H1 (cell line): ENCODE data around the gene CAPZB. TPM values are rescaled to one million over a fixed set of nuclear protein-coding genes. Genes with fewer than 3 reads are reported as not detected.
A peak's percentile ranks its signal among the peaks of the same experiment; 100 is the strongest.

Experiments
- CTCF ChIA-PET: fragments of 300-600 bp; sonication (Branson Sonifier 250); formaldehyde crosslinking; loops from one replicate; lab custom pipeline; 2021; ENCODE audit not compliant: partially characterized antibody; lab: Charles Lee
- POLR2A ChIA-PET: fragments of 300-600 bp; sonication (Branson Sonifier 250); formaldehyde crosslinking; loops from one replicate; lab custom pipeline; 2021; ENCODE audit warnings: inconsistent platforms; ENCODE audit not compliant: partially characterized antibody; lab: Charles Lee
- DNase-seq, 2 experiments: peaks; one replicate each; pipeline versions ENCODE4 v3.0.0 to v3.0.0-alpha.2; 2010 to 2022; ENCODE audit warnings: low spot score in 2 of 2, low read depth in 1 of 2, mixed read lengths in 1 of 2
- FAIRE-seq: peaks from 2 replicates; lab custom pipeline; 2011; peaks lifted over from hg19 to GRCh38; lab: Jason Lieb, UNC
- H2AFZ ChIP-seq: 2 replicates; pipeline ENCODE4 v1.8.1; 2012; ENCODE audit warnings: low read length, inconsistent platforms
- H2AK5ac ChIP-seq: 2 replicates; pipeline ENCODE4 v1.6.1; 2013; ENCODE audit warnings: low read depth, low read length
- H2BK120ac ChIP-seq: replicated peaks from 2 replicates; pipeline ENCODE3; 2013; ENCODE audit warnings: low read depth, low read length, inconsistent platforms
- H2BK12ac ChIP-seq: 2 replicates; pipeline ENCODE4 v1.6.1; 2013; ENCODE audit warnings: low read depth, low read length
- H2BK15ac ChIP-seq: 2 replicates; pipeline ENCODE4 v1.6.1; 2013; ENCODE audit warnings: low read length
- H2BK20ac ChIP-seq: 2 replicates; pipeline ENCODE4 v1.6.1; 2013; ENCODE audit warnings: low read length
- H2BK5ac ChIP-seq: 2 replicates; pipeline ENCODE4 v1.6.1; 2013; ENCODE audit warnings: low read depth, low read length
- H3K14ac ChIP-seq: 2 replicates; pipeline ENCODE4 v1.6.1; 2013; ENCODE audit warnings: inconsistent platforms; ENCODE audit not compliant: insufficient read length
- H3K18ac ChIP-seq: 2 replicates; pipeline ENCODE4 v1.6.1; 2013; ENCODE audit warnings: low read length; ENCODE audit errors: extremely low read depth
- H3K23ac ChIP-seq: 2 replicates; pipeline ENCODE4 v1.6.1; 2013; ENCODE audit warnings: inconsistent platforms; ENCODE audit not compliant: insufficient read length
- H3K23me2 ChIP-seq: 2 replicates; pipeline ENCODE4 v1.6.1; 2013; ENCODE audit warnings: low read depth, low read length
- H3K27ac ChIP-seq: 2 replicates; pipeline ENCODE4 v1.6.1; 2011; ENCODE audit warnings: low read depth, low read length, inconsistent platforms
- H3K27me3 ChIP-seq, 4 experiments: replicated peaks in 1 of 4; 1 replicate in 1 of 4; 2 replicates in 3 of 4; pipeline versions ENCODE4 v1.6.1 to v1.8.1; 2011 to 2013; ENCODE audit warnings: low read length in 3 of 4, mild to moderate bottlenecking in 3 of 4, inconsistent platforms in 2 of 4, mixed read lengths in 2 of 4, moderate library complexity in 1 of 4; ENCODE audit not compliant: control insufficient read depth in 3 of 4, insufficient read depth in 3 of 4; ENCODE audit errors: extremely low read depth in 1 of 4
- H3K36me3 ChIP-seq, 4 experiments: 2 replicates each; pipeline versions ENCODE4 v1.6.1 to v1.8.1; 2011 to 2013; ENCODE audit warnings: mild to moderate bottlenecking in 4 of 4, low read length in 3 of 4, moderate library complexity in 2 of 4, control low read depth in 1 of 4, inconsistent platforms in 1 of 4; ENCODE audit not compliant: insufficient read depth in 4 of 4, control insufficient read depth in 2 of 4
- H3K4ac ChIP-seq: replicated peaks from 2 replicates; pipeline ENCODE3; 2013; ENCODE audit warnings: low read length, low read depth, mixed read lengths, inconsistent platforms; ENCODE audit not compliant: insufficient read length
- H3K4me1 ChIP-seq, 4 experiments: replicated peaks in 1 of 4; 1 replicate in 1 of 4; 2 replicates in 3 of 4; pipeline versions ENCODE4 v1.6.1 to v1.8.1; 2011 to 2013; ENCODE audit warnings: low read length in 3 of 4, inconsistent platforms in 2 of 4, mixed read lengths in 1 of 4; ENCODE audit not compliant: insufficient read depth in 4 of 4, control insufficient read depth in 3 of 4
- H3K4me2 ChIP-seq, 2 experiments: 2 replicates each; pipeline versions ENCODE4 v1.6.1 to v1.8.1; 2011 to 2013; ENCODE audit warnings: low read depth in 2 of 2, low read length in 2 of 2, control low read depth in 1 of 2, inconsistent platforms in 1 of 2, mild to moderate bottlenecking in 1 of 2; ENCODE audit not compliant: insufficient read depth in 1 of 2
- H3K4me3 ChIP-seq, 4 experiments: fragments of 200-600, 300-600 bp in 1 of 4; sonication (generic), shearing (Covaris generic), sonication (Bioruptor Twin) in 1 of 4; 2 replicates each; pipeline versions ENCODE4 v1.5.1 to v1.8.1; 2011 to 2016; ENCODE audit warnings: low read length in 4 of 4, low read depth in 3 of 4, control low read depth in 2 of 4, inconsistent platforms in 2 of 4, mild to moderate bottlenecking in 2 of 4, mixed read lengths in 1 of 4, moderate library complexity in 1 of 4; ENCODE audit not compliant: insufficient read depth in 2 of 4; ENCODE audit errors: extremely low read depth in 1 of 4
- H3K56ac ChIP-seq: replicated peaks from 2 replicates; pipeline ENCODE3; 2013; ENCODE audit warnings: low read depth, mild to moderate bottlenecking, mixed read lengths, low read length, inconsistent platforms; ENCODE audit not compliant: insufficient read length
- H3K79me1 ChIP-seq: 2 replicates; pipeline ENCODE4 v1.6.1; 2013; ENCODE audit warnings: low read depth, low read length, control low read depth
- H3K79me2 ChIP-seq, 2 experiments: 2 replicates each; pipeline versions ENCODE4 v1.6.1 to v1.8.1; 2012 to 2013; ENCODE audit warnings: low read length in 2 of 2, mild to moderate bottlenecking in 2 of 2, inconsistent platforms in 1 of 2; ENCODE audit not compliant: insufficient read depth in 2 of 2, control insufficient read depth in 1 of 2
- H3K9ac ChIP-seq, 4 experiments: replicated peaks in 1 of 4; 1 replicate in 1 of 4; 2 replicates in 3 of 4; pipeline versions ENCODE4 v1.6.1 to v1.8.1; 2011 to 2013; ENCODE audit warnings: low read depth in 3 of 4, low read length in 3 of 4, control low read depth in 2 of 4, mild to moderate bottlenecking in 2 of 4, moderate library complexity in 2 of 4, inconsistent platforms in 1 of 4; ENCODE audit errors: extremely low read depth in 1 of 4
- H3K9me3 ChIP-seq, 2 experiments: 2 replicates each; pipeline versions ENCODE4 v1.6.1 to v1.8.1; 2012 to 2013; ENCODE audit warnings: mild to moderate bottlenecking in 2 of 2, moderate library complexity in 2 of 2, control low read depth in 1 of 2, inconsistent platforms in 1 of 2, low read depth in 1 of 2, low read length in 1 of 2, mixed read lengths in 1 of 2; ENCODE audit not compliant: insufficient read depth in 2 of 2
- H4K20me1 ChIP-seq, 2 experiments: replicated peaks in 1 of 2; 2 replicates each; pipeline versions ENCODE3 to v1.8.1; 2011 to 2013; ENCODE audit warnings: inconsistent platforms in 2 of 2, low read length in 2 of 2, mild to moderate bottlenecking in 1 of 2; ENCODE audit not compliant: insufficient read depth in 2 of 2, control insufficient read depth in 1 of 2
- H4K5ac ChIP-seq: 2 replicates; pipeline ENCODE4 v1.6.1; 2013; ENCODE audit warnings: low read length, low read depth, mixed read lengths, inconsistent platforms; ENCODE audit not compliant: insufficient read length
- H4K8ac ChIP-seq: 2 replicates; pipeline ENCODE4 v1.8.0; 2013; ENCODE audit warnings: mild to moderate bottlenecking, moderate library complexity, low read length, inconsistent platforms; ENCODE audit not compliant: insufficient read depth; ENCODE audit errors: extremely low read depth
- H4K91ac ChIP-seq: replicated peaks from 2 replicates; pipeline ENCODE3; 2013; ENCODE audit warnings: low read length, mixed read lengths, inconsistent platforms; ENCODE audit not compliant: insufficient read length
- BRCA1 ChIP-seq: IDR thresholded peaks from 2 replicates; pipeline ENCODE4 v1.6.1; 2012; ENCODE audit warnings: low read depth, low read length, improper control_type of control experiment
- CTBP2 ChIP-seq: IDR thresholded peaks from 2 replicates; pipeline ENCODE4 v1.7.0; 2011; ENCODE audit warnings: borderline replicate concordance, mild to moderate bottlenecking, moderate library complexity, mixed read lengths, low read length; ENCODE audit not compliant: insufficient read depth, insufficient read length
- GABPA ChIP-seq: IDR thresholded peaks from 2 replicates; pipeline ENCODE4 v1.6.1; 2011; ENCODE audit warnings: mild to moderate bottlenecking, low read length, moderate library complexity, borderline replicate concordance; ENCODE audit not compliant: insufficient read depth
- JUN ChIP-seq: IDR thresholded peaks from 2 replicates; pipeline ENCODE4 v1.6.1; 2011; ENCODE audit warnings: low read depth, mild to moderate bottlenecking, improper control_type of control experiment, low read length
- KDM1A ChIP-seq: fragments of 200-600, 300-600 bp; sonication (generic); IDR thresholded peaks from 2 replicates; pipeline ENCODE4 v1.7.1; 2016; ENCODE audit warnings: mild to moderate bottlenecking, low read length, borderline replicate concordance
- KDM5A ChIP-seq: fragments of 200-600 bp; IDR thresholded peaks from 2 replicates; pipeline ENCODE4 v1.7.1; 2012; ENCODE audit warnings: mild to moderate bottlenecking, low read length, inconsistent platforms, mixed read lengths
- MAFK ChIP-seq: IDR thresholded peaks from 2 replicates; pipeline ENCODE4 v1.6.1; 2012; ENCODE audit warnings: low read depth, mild to moderate bottlenecking, improper control_type of control experiment, low read length
- PHF8 ChIP-seq: fragments of 200-600 bp; sonication (generic); conservative IDR thresholded peaks from 2 replicates; pipeline ENCODE4 v1.7.1; 2012; ENCODE audit warnings: low read depth, mild to moderate bottlenecking, inconsistent platforms, low read length, moderate library complexity
- POLR2A ChIP-seq, 2 experiments: IDR thresholded peaks; 1 replicate in 1 of 2; 2 replicates in 1 of 2; pipeline ENCODE4 v1.6.1; 2011; ENCODE audit warnings: low read depth in 2 of 2, low read length in 2 of 2, mild to moderate bottlenecking in 2 of 2; ENCODE audit errors: control extremely low read depth in 1 of 2
- SRF ChIP-seq: IDR thresholded peaks from 2 replicates; pipeline ENCODE4 v1.6.1; 2011; ENCODE audit warnings: mild to moderate bottlenecking, low read depth, low read length, moderate library complexity
- ZNF274 ChIP-seq: IDR thresholded peaks from 2 replicates; pipeline ENCODE4 v1.7.0; 2012; ENCODE audit warnings: low read length, borderline replicate concordance; ENCODE audit errors: extremely low read depth
- WGBS, 2 experiments: shearing (Covaris generic) in 1 of 2; methylation state at CpG; one replicate each; pipeline versions ENCODE4 v1.1.6 to v1.1.7; 2013 to 2015; ENCODE audit warnings: low lambda C conversion rate in 2 of 2, mixed read lengths in 2 of 2, inconsistent platforms in 1 of 2, low coverage in 1 of 2, missing lambda C conversion rate in 1 of 2; ENCODE audit not compliant: insufficient replicate concordance in 2 of 2, insufficient coverage in 1 of 2, insufficient read length in 1 of 2; ENCODE audit errors: extremely low coverage in 1 of 2, missing lambda C conversion rate in 1 of 2; 5-methylcytosine and 5-hydroxymethylcytosine counted together
- polyA plus RNA-seq, 7 experiments: library from polyadenylated mRNA; depleted of rRNA in 3 of 7; stranded (reverse) in 5 of 7; unstranded in 2 of 7; fragments of >200 nt in 5 of 7; fragments of 200-250 nt in 2 of 7; gene quantifications; 1 replicate in 5 of 7; 2 replicates in 1 of 7; 4 replicates in 1 of 7; pipeline versions ENCODE4 v1.2.1 to v1.2.3, GENCODE V29; 2011 to 2013; ENCODE audit warnings: missing spikeins in 2 of 7, mixed read lengths in 2 of 7
- total RNA-seq: library from RNA; stranded (reverse); fragmentation: NEBNext Ultra II Directional; extraction: Animal tissue kit (Norgen Biotek cat#: 25700); gene quantifications from 2 replicates; pipeline ENCODE4 v1.2.1, GENCODE V29; 2021
- TF ChIP-seq, protein P1 (sequence below): IDR thresholded peaks from 2 replicates; pipeline ENCODE4 v1.6.1; 2011; ENCODE audit warnings: low read length, improper control_type of control experiment

CAPZB gene
- total and polyA plus RNA-seq, 2 of the 8 experiments (the other 6 are each of a cell fraction or from before 2014, with no cell fraction given), result 162 to 371 TPM

DNA sequence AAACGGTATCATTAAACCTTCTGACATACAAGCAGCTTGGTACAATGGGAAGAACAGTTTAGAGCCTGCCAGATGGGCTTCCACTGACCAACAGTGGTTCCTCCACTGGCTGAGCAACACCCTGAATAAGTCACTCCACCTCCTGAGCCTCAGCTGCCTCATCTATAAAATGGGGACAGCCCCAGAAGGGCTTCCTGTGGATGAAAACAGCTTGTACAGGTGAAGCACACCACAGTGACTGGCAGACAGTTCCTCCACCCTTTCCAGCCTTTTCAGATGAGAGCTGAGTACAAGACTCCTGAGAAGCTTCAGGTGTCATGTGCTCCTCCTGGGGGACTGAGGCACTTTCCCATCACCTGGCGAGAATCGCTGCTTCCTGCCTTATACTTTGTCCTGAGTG is 2.1 kb downstream of the CAPZB start:
- H2BK15ac ChIP-seq, result peak overlapping the region; percentile 12; the same call in 1 of the 2 replicates
- peak overlapping the region; percentile 78 to 82 for H3K4me2 ChIP-seq
- no peak for DNase-seq
- no peak overlapping the region for H2BK20ac ChIP-seq
- no peak overlapping the region for H3K18ac ChIP-seq
- no peak overlapping the region; a peak in 1 of 7 replicates for H3K9ac ChIP-seq
- 86% methylated on average over 3 of the region's 3 CpGs; no CpG with 5 or more reads in 1 of the 2 experiments for WGBS, 2 experiments
- H3K14ac ChIP-seq, result no peak overlapping the region
- peaks cover 30 to 57% (median 43%) of the 10 kb centered on the region in 4 experiments for H3K4me1 ChIP-seq
- peaks cover 17% of the 10 kb centered on the region for H3K23me2 ChIP-seq
- H2BK5ac ChIP-seq, result 0 out of 2 replicates have a peak overlapping the region, but pooled peaks have one; percentile 36
- no peak overlapping the region for H4K91ac ChIP-seq
- no peak for FAIRE-seq
- no peaks in the 10 kb centered on the region for H3K9me3 ChIP-seq
- H2BK120ac ChIP-seq, result no peak overlapping the region
- CTCF ChIA-PET, result interaction anchor here (0.7 to 8.6 kb wide), 12 partner anchors 9 to 313 kb away, joined by 3 to 53 read pairs (median 4); no protein-coding TSS in a partner anchor
- H3K4ac ChIP-seq, result no peak overlapping the region
- POLR2A ChIA-PET, result interaction anchor here (0.7 to 6.1 kb wide), 9 partner anchors 8 to 76 kb away, joined by 3 to 86 read pairs (median 3); no protein-coding TSS in a partner anchor
- H3K79me1 ChIP-seq, result peaks cover 28% of the 10 kb centered on the region
- peak overlapping the region; percentile 82; the same call in 1 of the 2 replicates for H2AK5ac ChIP-seq
- H3K23ac ChIP-seq, result no peak overlapping the region
- H3K36me3 ChIP-seq, result peaks cover 0 to 9% (median 0%) of the 10 kb centered on the region in 4 experiments; a peak in 1 of 8 replicates
- 0 out of 2 replicates have a peak overlapping the region, but pooled peaks have one; percentile 32 for H2BK12ac ChIP-seq
- H4K8ac ChIP-seq, result no peak overlapping the region
- H3K4me3 ChIP-seq, result peak overlapping the region in 2 of 4 experiments; percentile 97 to 99; a peak in 3 of 8 replicates
- H4K5ac ChIP-seq, result no peak overlapping the region
- no peak overlapping the region for H3K56ac ChIP-seq
- H2AFZ ChIP-seq, result no peak overlapping the region
- H4K20me1 ChIP-seq, result peaks cover 38 to 46% of the 10 kb centered on the region in 2 experiments
- H3K27me3 ChIP-seq, result no peaks in the 10 kb centered on the region
- H3K79me2 ChIP-seq, result peaks cover 43 to 74% of the 10 kb centered on the region in 2 experiments
- no peak overlapping the region for H3K27ac ChIP-seq
- no peak for TF ChIP-seq MAFK
- TF ChIP-seq ZNF274, result no peak
- no peak for TF ChIP-seq POLR2A (IDR thresholded peaks at IDR 0.05; ENCODE audit: control extremely low read depth in 1 of 2, low read depth in 2 of 2, low read length in 2 of 2)
- no peak for TF ChIP-seq CTBP2
- TF ChIP-seq JUN, result no peak
- TF ChIP-seq KDM5A, result no peak
- TF ChIP-seq PHF8, result no peak
- TF ChIP-seq KDM1A, result no peak
- TF ChIP-seq SRF, result no peak
- no peak for TF ChIP-seq GABPA
- no peak for TF ChIP-seq BRCA1
- TF ChIP-seq, protein P1, sequence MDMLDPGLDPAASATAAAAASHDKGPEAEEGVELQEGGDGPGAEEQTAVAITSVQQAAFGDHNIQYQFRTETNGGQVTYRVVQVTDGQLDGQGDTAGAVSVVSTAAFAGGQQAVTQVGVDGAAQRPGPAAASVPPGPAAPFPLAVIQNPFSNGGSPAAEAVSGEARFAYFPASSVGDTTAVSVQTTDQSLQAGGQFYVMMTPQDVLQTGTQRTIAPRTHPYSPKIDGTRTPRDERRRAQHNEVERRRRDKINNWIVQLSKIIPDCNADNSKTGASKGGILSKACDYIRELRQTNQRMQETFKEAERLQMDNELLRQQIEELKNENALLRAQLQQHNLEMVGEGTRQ, result no peak
